GM19467 (cell line): Measurements from ENCODE around the gene LCN1.

Experiments used
- ATAC-seq: cut with Tn5 transposase; IDR thresholded peaks from one replicate; pipeline ENCODE4 v1.9.1; 2021; ENCODE audit warnings: mild to moderate bottlenecking, moderate library complexity; ENCODE audit not compliant: unreplicated experiment

Gene LCN1

DNA sequence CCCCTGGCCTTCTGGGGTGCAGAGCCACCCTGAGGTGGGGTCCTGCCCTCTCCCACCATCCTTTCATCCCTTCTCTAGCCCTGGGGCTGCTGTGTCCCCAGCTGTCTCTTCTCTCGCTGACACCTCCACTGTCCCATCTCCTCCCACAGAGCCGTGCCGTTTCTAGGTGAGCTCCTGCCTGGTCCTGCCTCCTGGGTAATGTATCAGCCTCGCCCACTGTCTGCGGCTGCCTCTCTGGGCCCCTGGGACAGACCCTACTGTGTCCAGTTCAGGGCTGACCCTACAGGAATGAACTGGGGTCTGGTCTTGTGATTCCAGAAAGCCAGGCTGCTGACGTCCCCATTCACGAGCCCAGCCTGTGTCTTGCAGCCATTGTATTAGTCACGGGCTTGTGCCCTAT is 44.4 kb downstream of the LCN1 start:
- no peak for ATAC-seq

GRCh38 chr9:135566552-135566951 is 45.3 kb downstream of the LCN1 start:
- no peak for ATAC-seq

- no peak for ATAC-seq
Measured at GRCh38 chr9:135567311-135567710, 46.1 kb downstream of the LCN1 start.

GRCh38 chr9:135568026-135568425 is 46.8 kb downstream of the LCN1 start:
- no peak for ATAC-seq

DNA sequence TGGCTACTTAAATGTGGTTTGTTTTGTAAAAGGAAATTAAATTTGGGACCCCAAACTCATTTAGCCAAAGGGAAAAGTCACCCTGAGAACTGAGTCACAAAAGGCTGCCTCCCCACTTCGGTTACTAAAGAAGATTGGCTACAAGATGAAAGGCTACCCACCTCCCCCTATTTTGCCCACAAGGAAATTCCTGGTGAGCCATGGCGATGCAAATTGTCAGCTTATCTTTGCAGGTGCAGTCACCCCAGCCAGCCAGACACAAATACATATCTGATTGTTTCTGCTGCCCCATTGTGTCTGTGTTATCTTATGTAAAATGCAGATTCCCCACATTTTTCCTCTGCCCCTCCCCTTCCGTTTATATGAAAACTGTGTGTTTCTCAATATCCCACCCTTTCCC is 49.2 kb downstream of the LCN1 start:
- ATAC-seq = no peak

DNA sequence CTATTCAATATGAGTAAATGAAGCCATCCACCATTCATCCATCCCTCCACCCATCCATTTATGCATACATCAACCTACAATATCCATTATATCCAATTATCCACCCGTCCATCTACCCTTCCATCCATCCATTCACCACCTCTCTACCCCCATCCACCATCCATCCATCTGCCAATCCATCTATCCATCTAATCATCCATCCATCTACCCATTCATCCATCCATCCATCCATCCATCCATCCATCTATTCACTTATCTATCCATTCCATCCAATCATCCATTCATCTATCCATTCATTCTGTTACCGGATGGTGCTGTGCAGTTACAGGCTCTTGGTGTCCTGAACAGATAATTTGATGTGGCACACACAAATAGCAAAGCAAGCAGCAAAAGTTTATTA is 51.0 kb downstream of the LCN1 start:
- ATAC-seq = no peak

DNA sequence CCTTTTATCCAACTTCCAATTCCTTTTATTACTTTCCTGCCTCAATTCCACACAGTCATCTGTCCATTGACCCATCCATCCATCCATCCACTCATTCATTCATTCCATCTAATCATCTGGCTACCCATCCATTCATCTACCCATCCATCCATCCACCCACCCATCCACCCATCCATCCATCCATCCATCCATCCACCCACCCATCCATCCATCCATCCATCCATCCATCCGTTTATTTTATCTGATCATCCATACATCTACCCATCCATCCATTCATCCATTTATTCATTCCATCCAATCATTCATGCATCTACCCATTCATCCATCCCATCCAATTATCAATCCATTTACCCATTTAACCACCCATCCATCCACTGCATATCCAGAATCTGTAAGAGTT is 51.9 kb downstream of the LCN1 start:
- no peak for ATAC-seq

DNA sequence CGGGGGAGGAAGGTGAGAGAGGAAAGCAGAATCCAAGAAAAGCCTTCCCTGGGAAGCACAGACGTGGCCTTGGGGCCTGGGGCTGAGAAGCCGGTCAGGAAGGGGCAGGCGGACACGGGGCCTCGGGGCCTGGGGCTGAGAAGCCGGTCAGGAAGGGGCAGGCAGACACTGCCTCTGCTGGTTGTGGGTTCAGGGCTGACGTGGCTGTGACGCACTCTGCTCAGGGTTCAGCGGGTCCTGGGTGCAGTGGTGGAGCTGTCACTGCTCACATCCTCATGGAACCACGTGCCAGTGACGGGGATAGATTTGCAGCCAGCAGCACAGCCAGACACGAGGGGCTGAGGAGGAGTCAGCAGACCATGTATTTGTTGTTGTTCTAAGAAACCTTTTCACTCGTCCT is 53.1 kb downstream of the LCN1 start:
- no peak for ATAC-seq

DNA sequence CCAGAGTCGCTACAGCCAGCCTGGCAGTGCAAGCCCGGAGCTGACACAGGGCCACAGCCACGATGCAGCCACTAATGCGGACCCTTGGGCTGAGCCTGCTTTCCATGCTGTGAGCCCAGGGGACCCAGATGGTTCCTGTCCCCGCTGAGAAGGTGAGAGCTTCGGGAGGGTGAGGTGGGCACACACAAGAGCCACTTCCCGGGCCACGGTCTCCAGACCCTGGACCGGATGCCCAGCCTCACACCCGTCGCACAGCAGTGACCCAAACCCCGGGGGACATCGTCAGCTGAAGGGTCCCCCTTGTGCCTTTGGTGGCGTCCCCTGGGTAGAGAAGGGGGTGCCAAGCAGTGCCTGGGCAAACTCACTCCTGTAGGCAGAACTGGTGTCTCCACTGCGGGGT is 53.7 kb downstream of the LCN1 start:
- no peak for ATAC-seq
